ENCODE results near the gene SLC39A11. TPM values are rescaled to one million over a fixed set of nuclear protein-coding genes. Genes with fewer than 3 reads are reported as not detected.
"Not testable (repeated sequence)": the region's sequence is repeated elsewhere in the genome, so short reads cannot be mapped to it uniquely, and the experiment has no call there.

Gene SLC39A11
- total RNA-seq, 2 donors from 2014 or later, result 18.1 to 20.1 TPM

GRCh38 chr17:73132085-73132492 is 39.6 kb upstream of the SLC39A11 start:
- Mint-ChIP-seq H3K4me3 (no peak overlapping the region), H3K27ac (no peak overlapping the region), H3K27me3 (ENCODE audit: insufficient read depth) (peaks cover 61% of the 10 kb centered on the region), H3K9me3 (no peaks in the 10 kb centered on the region), H3K4me1 (peaks cover 5% of the 10 kb centered on the region), H3K36me3 (ENCODE audit: low read depth) (no peaks in the 10 kb centered on the region)
- H3K27ac ChIP-seq (ENCODE audit: low read depth, low read length), result no peak overlapping the region
- no peaks in the 10 kb centered on the region for H3K9me3 ChIP-seq (ENCODE audit: control insufficient read depth, low read length)
- DNase-seq, result no peak
- H3K36me3 ChIP-seq (ENCODE audit: control insufficient read depth, insufficient read depth, low read length), result no peaks in the 10 kb centered on the region
- WGBS, 2 experiments (ENCODE audit: insufficient coverage in 1 of 2, insufficient read length in 1 of 2), result 57 to 89% methylated on average over 4 to 11 of the region's 12 CpGs
- no peak for TF ChIP-seq CTCF (conservative IDR thresholded peaks at IDR 0.05)
- H3K27me3 ChIP-seq (ENCODE audit: control insufficient read depth, insufficient read depth, low read length, poor library complexity, severe bottlenecking), result peaks cover 5% of the 10 kb centered on the region
- no peak overlapping the region for H3K9ac ChIP-seq (ENCODE audit: extremely low read depth, low read length, poor library complexity, severe bottlenecking)
- no peaks in the 10 kb centered on the region for H3K4me1 ChIP-seq (ENCODE audit: control insufficient read depth, insufficient read depth, low read length)
- H3K4me3 ChIP-seq (ENCODE audit: low read length), result no peak overlapping the region

- not testable (repeated sequence) for H3K4me1 Mint-ChIP-seq; H3K4me3 ChIP-seq (ENCODE audit: low read length); H3K9me3 Mint-ChIP-seq; DNase-seq; H3K4me1 ChIP-seq (ENCODE audit: control insufficient read depth, insufficient read depth, low read length); H3K36me3 ChIP-seq (ENCODE audit: control insufficient read depth, insufficient read depth, low read length); H3K9me3 ChIP-seq (ENCODE audit: control insufficient read depth, low read length); H3K36me3 Mint-ChIP-seq (ENCODE audit: low read depth); H3K9ac ChIP-seq (ENCODE audit: extremely low read depth, low read length, poor library complexity, severe bottlenecking); H3K27ac ChIP-seq (ENCODE audit: low read depth, low read length); H3K27ac Mint-ChIP-seq; H3K4me3 Mint-ChIP-seq
- peaks cover 11% of the 10 kb centered on the region for H3K27me3 ChIP-seq (ENCODE audit: control insufficient read depth, insufficient read depth, low read length, poor library complexity, severe bottlenecking)
- 93 to 94% methylated on average over 5 to 6 of the region's 6 CpGs for WGBS, 2 experiments (ENCODE audit: insufficient coverage in 1 of 2, insufficient read length in 1 of 2)
- H3K27me3 Mint-ChIP-seq (ENCODE audit: insufficient read depth), result peaks cover 62% of the 10 kb centered on the region
These were observed 39.0 kb upstream of the SLC39A11 start for GRCh38 chr17:73131439-73131838.

GRCh38 chr17:73130977-73131376 is 38.5 kb upstream of the SLC39A11 start:
- Mint-ChIP-seq H3K9me3 (no peaks in the 10 kb centered on the region), H3K27me3 (ENCODE audit: insufficient read depth) (peaks cover 62% of the 10 kb centered on the region), H3K4me3 (no peak overlapping the region), H3K27ac (no peak overlapping the region), H3K36me3 (ENCODE audit: low read depth) (no peaks in the 10 kb centered on the region), H3K4me1 (peaks cover 5% of the 10 kb centered on the region)
- Histone ChIP-seq H3K27me3 (ENCODE audit: control insufficient read depth, insufficient read depth, low read length, poor library complexity, severe bottlenecking) (peaks cover 15% of the 10 kb centered on the region), H3K27ac (ENCODE audit: low read depth, low read length) (no peak overlapping the region), H3K4me3 (ENCODE audit: low read length) (no peak overlapping the region), H3K36me3 (ENCODE audit: control insufficient read depth, insufficient read depth, low read length) (no peaks in the 10 kb centered on the region), H3K9me3 (ENCODE audit: control insufficient read depth, low read length) (no peaks in the 10 kb centered on the region), H3K9ac (ENCODE audit: extremely low read depth, low read length, poor library complexity, severe bottlenecking) (no peak overlapping the region), H3K4me1 (ENCODE audit: control insufficient read depth, insufficient read depth, low read length) (no peaks in the 10 kb centered on the region)
- 93% methylated on average over 3 of the region's 3 CpGs; no CpG with 5 or more reads in 1 of the 2 experiments for WGBS, 2 experiments (ENCODE audit: insufficient coverage in 1 of 2, insufficient read length in 1 of 2)
- no peak for DNase-seq
- no peak for TF ChIP-seq CTCF (conservative IDR thresholded peaks at IDR 0.05)

GRCh38 chr17:73128496-73128895 is 36.0 kb upstream of the SLC39A11 start:
- H3K4me1 Mint-ChIP-seq, result peaks cover 5% of the 10 kb centered on the region
- Histone ChIP-seq H3K27me3 (ENCODE audit: control insufficient read depth, insufficient read depth, low read length, poor library complexity, severe bottlenecking) (peaks cover 28% of the 10 kb centered on the region), H3K9me3 (ENCODE audit: control insufficient read depth, low read length) (no peaks in the 10 kb centered on the region), H3K4me3 (ENCODE audit: low read length) (no peak overlapping the region), H3K27ac (ENCODE audit: low read depth, low read length) (no peak overlapping the region), H3K4me1 (ENCODE audit: control insufficient read depth, insufficient read depth, low read length) (no peaks in the 10 kb centered on the region), H3K9ac (ENCODE audit: extremely low read depth, low read length, poor library complexity, severe bottlenecking) (no peak overlapping the region), H3K36me3 (ENCODE audit: control insufficient read depth, insufficient read depth, low read length) (no peaks in the 10 kb centered on the region)
- 74 to 90% methylated on average over 2 to 3 of the region's 3 CpGs for WGBS, 2 experiments (ENCODE audit: insufficient coverage in 1 of 2, insufficient read length in 1 of 2)
- H3K4me3 Mint-ChIP-seq, result no peak overlapping the region
- no peaks in the 10 kb centered on the region for H3K9me3 Mint-ChIP-seq
- no peak for TF ChIP-seq CTCF (conservative IDR thresholded peaks at IDR 0.05)
- no peaks in the 10 kb centered on the region for H3K36me3 Mint-ChIP-seq (ENCODE audit: low read depth)
- H3K27me3 Mint-ChIP-seq (ENCODE audit: insufficient read depth), result peaks cover 69% of the 10 kb centered on the region
- no peak overlapping the region for H3K27ac Mint-ChIP-seq
- no peak for DNase-seq
